Measurements from ENCODE around the gene MSH2. TPM values are rescaled to one million over a fixed set of nuclear protein-coding genes. Genes with fewer than 3 reads are reported as not detected.
A peak's percentile ranks its signal among the peaks of the same experiment; 100 is the strongest.

MSH2 gene
- total and polyA plus RNA-seq, 2 experiments from 2014 or later = 20.8 to 27.7 TPM

GRCh38 chr2:47479863-47480262, 76.9 kb downstream of the MSH2 start:
- Histone ChIP-seq H3K4me1 (ENCODE audit: insufficient read depth) (no peaks in the 10 kb centered on the region), H3K79me2 (no peaks in the 10 kb centered on the region), H2AFZ (no peak overlapping the region), H3K27me3 (no peaks in the 10 kb centered on the region), H3K27ac (no peak overlapping the region), H3K9me2 (replicated peaks; ENCODE audit: insufficient read depth) (no peaks in the 10 kb centered on the region), H3K4me3 (no peak overlapping the region), H4K20me1 (ENCODE audit: insufficient read depth, poor library complexity, severe bottlenecking) (no peaks in the 10 kb centered on the region), H3K36me3 (replicated peaks; ENCODE audit: insufficient read depth, low read depth) (no peaks in the 10 kb centered on the region), H3K9me3 (ENCODE audit: low read depth) (no peaks in the 10 kb centered on the region), H3K4me2 (no peak overlapping the region)
- DNase-seq (ENCODE audit: low spot score) = no peak
- TF ChIP-seq CTCF (IDR thresholded peaks at IDR 0.05; ENCODE audit: poor library complexity) (no peak), EZH2phosphoT487 (IDR thresholded peaks at IDR 0.05; ENCODE audit: low read depth, severe bottlenecking, unreplicated experiment) (no peak), EZH2 (IDR thresholded peaks at IDR 0.05; ENCODE audit: borderline replicate concordance) (no peak)
- 100% methylated on average over 1 of the region's 1 CpG for WGBS (ENCODE audit: low lambda C conversion rate, missing lambda C conversion rate)

GRCh38 chr2:47483191-47483590, 80.2 kb downstream of the MSH2 start:
- H3K79me2 ChIP-seq = no peaks in the 10 kb centered on the region
- no peaks in the 10 kb centered on the region for H4K20me1 ChIP-seq (ENCODE audit: insufficient read depth, poor library complexity, severe bottlenecking)
- TF ChIP-seq EZH2 (IDR thresholded peaks at IDR 0.05; ENCODE audit: borderline replicate concordance) (no peak), EZH2phosphoT487 (IDR thresholded peaks at IDR 0.05; ENCODE audit: low read depth, severe bottlenecking, unreplicated experiment) (no peak), CTCF (IDR thresholded peaks at IDR 0.05; ENCODE audit: poor library complexity) (no peak)
- H2AFZ ChIP-seq = no peak overlapping the region
- H3K4me1 ChIP-seq (ENCODE audit: insufficient read depth) = peaks cover 5% of the 10 kb centered on the region
- no peak overlapping the region for H3K27ac ChIP-seq
- no peak overlapping the region for H3K4me3 ChIP-seq
- no peaks in the 10 kb centered on the region for H3K9me2 ChIP-seq (replicated peaks; ENCODE audit: insufficient read depth)
- 96% methylated on average over 8 of the region's 8 CpGs for WGBS (ENCODE audit: low lambda C conversion rate, missing lambda C conversion rate)
- H3K36me3 ChIP-seq (replicated peaks; ENCODE audit: insufficient read depth, low read depth) = no peaks in the 10 kb centered on the region
- H3K4me2 ChIP-seq = no peak overlapping the region
- no peaks in the 10 kb centered on the region for H3K27me3 ChIP-seq
- H3K9me3 ChIP-seq (ENCODE audit: low read depth) = no peaks in the 10 kb centered on the region
- DNase-seq (ENCODE audit: low spot score) = no peak

GRCh38 chr2:47484396-47484795, 81.4 kb downstream of the MSH2 start:
- H3K4me3 ChIP-seq = no peak overlapping the region
- H3K27ac ChIP-seq = no peak overlapping the region
- H3K9me3 ChIP-seq (ENCODE audit: low read depth) = no peaks in the 10 kb centered on the region
- peaks cover 5% of the 10 kb centered on the region for H3K4me1 ChIP-seq (ENCODE audit: insufficient read depth)
- no peak overlapping the region for H3K4me2 ChIP-seq
- H3K36me3 ChIP-seq (replicated peaks; ENCODE audit: insufficient read depth, low read depth) = no peaks in the 10 kb centered on the region
- no peak overlapping the region for H2AFZ ChIP-seq
- 93% methylated on average over 5 of the region's 5 CpGs for WGBS (ENCODE audit: low lambda C conversion rate, missing lambda C conversion rate)
- DNase-seq (ENCODE audit: low spot score) = no peak
- H3K79me2 ChIP-seq = no peaks in the 10 kb centered on the region
- no peaks in the 10 kb centered on the region for H3K27me3 ChIP-seq
- H3K9me2 ChIP-seq (replicated peaks; ENCODE audit: insufficient read depth) = no peaks in the 10 kb centered on the region
- no peak for TF ChIP-seq CTCF (IDR thresholded peaks at IDR 0.05; ENCODE audit: poor library complexity)
- TF ChIP-seq EZH2 (IDR thresholded peaks at IDR 0.05; ENCODE audit: borderline replicate concordance) = no peak
- H4K20me1 ChIP-seq (ENCODE audit: insufficient read depth, poor library complexity, severe bottlenecking) = no peaks in the 10 kb centered on the region

- 92% methylated on average over 3 of the region's 3 CpGs for WGBS (ENCODE audit: low lambda C conversion rate, missing lambda C conversion rate)
- Histone ChIP-seq H3K27ac (peak overlapping the region; percentile 9), H3K27me3 (no peaks in the 10 kb centered on the region), H3K4me1 (ENCODE audit: insufficient read depth) (peaks cover 5% of the 10 kb centered on the region), H3K4me3 (no peak overlapping the region), H3K36me3 (replicated peaks; ENCODE audit: insufficient read depth, low read depth) (no peaks in the 10 kb centered on the region), H3K9me2 (replicated peaks; ENCODE audit: insufficient read depth) (no peaks in the 10 kb centered on the region), H3K79me2 (no peaks in the 10 kb centered on the region), H3K9me3 (ENCODE audit: low read depth) (no peaks in the 10 kb centered on the region), H4K20me1 (ENCODE audit: insufficient read depth, poor library complexity, severe bottlenecking) (no peaks in the 10 kb centered on the region), H2AFZ (no peak overlapping the region), H3K4me2 (no peak overlapping the region)
- no peak for DNase-seq (ENCODE audit: low spot score)
- TF ChIP-seq EZH2 (IDR thresholded peaks at IDR 0.05; ENCODE audit: borderline replicate concordance) = no peak
- TF ChIP-seq EZH2phosphoT487 (IDR thresholded peaks at IDR 0.05; ENCODE audit: low read depth, severe bottlenecking, unreplicated experiment) = no peak
- TF ChIP-seq CTCF (IDR thresholded peaks at IDR 0.05; ENCODE audit: poor library complexity) = no peak
Observed at GRCh38 chr2:47485177-47485576, 82.2 kb downstream of the MSH2 start.
